Measurements from ENCODE around the gene TGM5. TPM values are rescaled to one million over a fixed set of nuclear protein-coding genes. Genes with fewer than 3 reads are reported as not detected.

The TGM5 gene, protein sequence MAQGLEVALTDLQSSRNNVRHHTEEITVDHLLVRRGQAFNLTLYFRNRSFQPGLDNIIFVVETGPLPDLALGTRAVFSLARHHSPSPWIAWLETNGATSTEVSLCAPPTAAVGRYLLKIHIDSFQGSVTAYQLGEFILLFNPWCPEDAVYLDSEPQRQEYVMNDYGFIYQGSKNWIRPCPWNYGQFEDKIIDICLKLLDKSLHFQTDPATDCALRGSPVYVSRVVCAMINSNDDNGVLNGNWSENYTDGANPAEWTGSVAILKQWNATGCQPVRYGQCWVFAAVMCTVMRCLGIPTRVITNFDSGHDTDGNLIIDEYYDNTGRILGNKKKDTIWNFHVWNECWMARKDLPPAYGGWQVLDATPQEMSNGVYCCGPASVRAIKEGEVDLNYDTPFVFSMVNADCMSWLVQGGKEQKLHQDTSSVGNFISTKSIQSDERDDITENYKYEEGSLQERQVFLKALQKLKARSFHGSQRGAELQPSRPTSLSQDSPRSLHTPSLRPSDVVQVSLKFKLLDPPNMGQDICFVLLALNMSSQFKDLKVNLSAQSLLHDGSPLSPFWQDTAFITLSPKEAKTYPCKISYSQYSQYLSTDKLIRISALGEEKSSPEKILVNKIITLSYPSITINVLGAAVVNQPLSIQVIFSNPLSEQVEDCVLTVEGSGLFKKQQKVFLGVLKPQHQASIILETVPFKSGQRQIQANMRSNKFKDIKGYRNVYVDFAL
- not detected for total RNA-seq (2021; ENCODE audit: unreplicated experiment)
- polyA plus RNA-seq (2012) = 0.05 TPM in 1 of 2 replicates, not detected in the other
- Bru-seq, nascent RNA = not detected
- not detected for BruChase-seq, experiment 1, labeled RNA remaining after a 6-hour chase
- BruChase-seq, experiment 2, labeled RNA remaining after a 2-hour chase = percentile 3 among the genes with signal in this experiment
- long read RNA-seq = 0 reads

DNA sequence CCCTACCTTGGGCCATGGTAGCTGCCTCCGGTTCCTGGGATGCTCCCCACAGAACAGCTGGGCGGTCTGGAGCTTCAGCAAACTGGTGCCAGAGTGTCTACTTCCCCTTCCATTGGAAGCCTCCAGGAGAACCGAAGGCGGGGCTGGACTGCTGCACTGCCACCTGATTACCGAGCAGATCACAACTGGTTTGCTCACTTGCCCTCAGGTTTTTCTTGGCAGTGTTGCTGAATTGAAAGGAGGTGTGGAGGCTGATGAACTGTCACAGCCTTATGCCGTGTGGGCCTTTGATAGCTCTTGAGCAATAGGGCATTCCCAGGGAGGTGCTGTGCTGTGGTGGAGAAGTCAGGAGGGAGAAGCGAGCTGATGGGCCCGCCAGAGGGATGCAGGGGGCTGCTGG, at the start of gene TGM5:
Gene TGM5, minus strand, starts transcription at position 95 of the 400 bp plus-strand sequence. Its CDS starts 79 bp downstream, at position 16.
- no peak within 1 kb of the TSS for H3K4me3 ChIP-seq (replicated peaks in 1 of 2; ENCODE audit: low read depth in 1 of 2, low read length in 2 of 2)
- no peak within 1 kb of the TSS for H2AFZ ChIP-seq (ENCODE audit: low read depth, low read length, poor library complexity, severe bottlenecking)
- no peaks in the 10 kb centered on the region for H3K9me3 ChIP-seq (ENCODE audit: control insufficient read depth in 1 of 2, insufficient read depth in 1 of 2, low read depth in 1 of 2, low read length in 2 of 2)
- intact Hi-C loops (cut with micrococcal nuclease) = loop anchor here (5.0 kb wide), 1 partner anchor 40 kb away; no protein-coding TSS in a partner anchor
- ATAC-seq (no peak), DNase-seq (ENCODE audit: low read depth, low spot score) (no peak)
- TF ChIP-seq, protein P1, sequence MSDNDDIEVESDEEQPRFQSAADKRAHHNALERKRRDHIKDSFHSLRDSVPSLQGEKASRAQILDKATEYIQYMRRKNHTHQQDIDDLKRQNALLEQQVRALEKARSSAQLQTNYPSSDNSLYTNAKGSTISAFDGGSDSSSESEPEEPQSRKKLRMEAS (IDR thresholded peaks at IDR 0.05) = no peak
- TF ChIP-seq, protein P2, sequence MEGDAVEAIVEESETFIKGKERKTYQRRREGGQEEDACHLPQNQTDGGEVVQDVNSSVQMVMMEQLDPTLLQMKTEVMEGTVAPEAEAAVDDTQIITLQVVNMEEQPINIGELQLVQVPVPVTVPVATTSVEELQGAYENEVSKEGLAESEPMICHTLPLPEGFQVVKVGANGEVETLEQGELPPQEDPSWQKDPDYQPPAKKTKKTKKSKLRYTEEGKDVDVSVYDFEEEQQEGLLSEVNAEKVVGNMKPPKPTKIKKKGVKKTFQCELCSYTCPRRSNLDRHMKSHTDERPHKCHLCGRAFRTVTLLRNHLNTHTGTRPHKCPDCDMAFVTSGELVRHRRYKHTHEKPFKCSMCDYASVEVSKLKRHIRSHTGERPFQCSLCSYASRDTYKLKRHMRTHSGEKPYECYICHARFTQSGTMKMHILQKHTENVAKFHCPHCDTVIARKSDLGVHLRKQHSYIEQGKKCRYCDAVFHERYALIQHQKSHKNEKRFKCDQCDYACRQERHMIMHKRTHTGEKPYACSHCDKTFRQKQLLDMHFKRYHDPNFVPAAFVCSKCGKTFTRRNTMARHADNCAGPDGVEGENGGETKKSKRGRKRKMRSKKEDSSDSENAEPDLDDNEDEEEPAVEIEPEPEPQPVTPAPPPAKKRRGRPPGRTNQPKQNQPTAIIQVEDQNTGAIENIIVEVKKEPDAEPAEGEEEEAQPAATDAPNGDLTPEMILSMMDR (IDR thresholded peaks at IDR 0.05 in 2 of 3, conservative IDR thresholded peaks at IDR 0.05 in 1 of 3; ENCODE audit: borderline replicate concordance in 1 of 3, insufficient read depth in 1 of 3, low read depth in 2 of 3, low read length in 2 of 3) = no peak
- TF ChIP-seq ZBTB33 (IDR thresholded peaks at IDR 0.05; ENCODE audit: extremely low read depth, insufficient replicate concordance, low read length) (no peak), RAD21 (IDR thresholded peaks at IDR 0.05; ENCODE audit: low read depth) (no peak), CBX3 (IDR thresholded peaks at IDR 0.05; ENCODE audit: low read depth) (no peak), JUND (IDR thresholded peaks at IDR 0.05) (no peak), ZFX (IDR thresholded peaks at IDR 0.05) (no peak), ZNF274 (IDR thresholded peaks at IDR 0.05; ENCODE audit: low read depth, low read length) (no peak), FOSL1 (IDR thresholded peaks at IDR 0.05; ENCODE audit: low read depth) (no peak), SIN3A (IDR thresholded peaks at IDR 0.05; ENCODE audit: low read depth) (no peak), CEBPB (IDR thresholded peaks at IDR 0.05; ENCODE audit: low read depth) (no peak), EZH2 (IDR thresholded peaks at IDR 0.05) (no peak), EGR1 (IDR thresholded peaks at IDR 0.05; ENCODE audit: low read depth) (no peak)
- TF ChIP-seq, protein P3, sequence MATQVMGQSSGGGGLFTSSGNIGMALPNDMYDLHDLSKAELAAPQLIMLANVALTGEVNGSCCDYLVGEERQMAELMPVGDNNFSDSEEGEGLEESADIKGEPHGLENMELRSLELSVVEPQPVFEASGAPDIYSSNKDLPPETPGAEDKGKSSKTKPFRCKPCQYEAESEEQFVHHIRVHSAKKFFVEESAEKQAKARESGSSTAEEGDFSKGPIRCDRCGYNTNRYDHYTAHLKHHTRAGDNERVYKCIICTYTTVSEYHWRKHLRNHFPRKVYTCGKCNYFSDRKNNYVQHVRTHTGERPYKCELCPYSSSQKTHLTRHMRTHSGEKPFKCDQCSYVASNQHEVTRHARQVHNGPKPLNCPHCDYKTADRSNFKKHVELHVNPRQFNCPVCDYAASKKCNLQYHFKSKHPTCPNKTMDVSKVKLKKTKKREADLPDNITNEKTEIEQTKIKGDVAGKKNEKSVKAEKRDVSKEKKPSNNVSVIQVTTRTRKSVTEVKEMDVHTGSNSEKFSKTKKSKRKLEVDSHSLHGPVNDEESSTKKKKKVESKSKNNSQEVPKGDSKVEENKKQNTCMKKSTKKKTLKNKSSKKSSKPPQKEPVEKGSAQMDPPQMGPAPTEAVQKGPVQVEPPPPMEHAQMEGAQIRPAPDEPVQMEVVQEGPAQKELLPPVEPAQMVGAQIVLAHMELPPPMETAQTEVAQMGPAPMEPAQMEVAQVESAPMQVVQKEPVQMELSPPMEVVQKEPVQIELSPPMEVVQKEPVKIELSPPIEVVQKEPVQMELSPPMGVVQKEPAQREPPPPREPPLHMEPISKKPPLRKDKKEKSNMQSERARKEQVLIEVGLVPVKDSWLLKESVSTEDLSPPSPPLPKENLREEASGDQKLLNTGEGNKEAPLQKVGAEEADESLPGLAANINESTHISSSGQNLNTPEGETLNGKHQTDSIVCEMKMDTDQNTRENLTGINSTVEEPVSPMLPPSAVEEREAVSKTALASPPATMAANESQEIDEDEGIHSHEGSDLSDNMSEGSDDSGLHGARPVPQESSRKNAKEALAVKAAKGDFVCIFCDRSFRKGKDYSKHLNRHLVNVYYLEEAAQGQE (IDR thresholded peaks at IDR 0.05; ENCODE audit: low read depth) = no peak
- H3K27me3 ChIP-seq (ENCODE audit: insufficient read depth, low read length) = peaks cover 21% of the 10 kb centered on the region
- H3K27ac ChIP-seq (ENCODE audit: low read depth, low read length) = no peak within 1 kb of the TSS
- ChIA-PET CTCF (interaction anchor here (1.2 kb wide), 1 partner anchor 41 kb away, joined by 4 read pairs; no protein-coding TSS in a partner anchor), RAD21 (ENCODE audit: low non-redundant PET in 1 of 2, low total read pairs in 2 of 2, uncharacterized antibody in 2 of 2, unreplicated experiment in 2 of 2) (no interaction called here), POLR2A (no interaction called here)
- no peaks in the 10 kb centered on the region for H4K20me1 ChIP-seq (ENCODE audit: insufficient read depth)
- BruUV-seq (replicated peaks) = no TSS peak
- no peak within 1 kb of the TSS for H3K9ac ChIP-seq (ENCODE audit: low read length)
- H3K79me2 ChIP-seq (ENCODE audit: insufficient read depth, low read length) = no peaks in the 10 kb centered on the region
- no peaks in the 10 kb centered on the region for H3K9me2 ChIP-seq (ENCODE audit: insufficient read depth)
- H3K4me1 ChIP-seq (ENCODE audit: control insufficient read depth in 1 of 2, insufficient read depth in 2 of 2, low read length in 2 of 2) = no peaks in the 10 kb centered on the region
- no peaks in the 10 kb centered on the region for H3K36me3 ChIP-seq (ENCODE audit: control insufficient read depth in 1 of 2, insufficient read depth in 2 of 2, low read length in 2 of 2)
- no peak within 1 kb of the TSS for H3K4me2 ChIP-seq (ENCODE audit: low read length)
